IMR-90 (cell line): Measurements from ENCODE around the gene RASSF5. TPM values are rescaled to one million over a fixed set of nuclear protein-coding genes. Genes with fewer than 3 reads are reported as not detected.
A peak's percentile ranks its signal among the peaks of the same experiment; 100 is the strongest.

Experiments used
- ATAC-seq: fragments of 200-7000 bp; cut with Tn5 transposase; 2 replicates; pipeline ENCODE4 v1.9.1; 2020; ENCODE audit warnings: low read depth, mild to moderate bottlenecking, moderate library complexity
- BruUV-seq: library from RNA; stranded (reverse); fragments of 400-500 nt; replicated peaks from 2 replicates; lab custom pipeline; 2021; lab: Mats Ljungman, UMichigan
- CTCF ChIA-PET: fragments of 300-600 bp; formaldehyde crosslinking; extraction: SDS; loops from one replicate; lab custom pipeline; 2021; ENCODE audit warnings: antibody characterized with exemption; lab: Yijun Ruan, JAX
- POLR2A ChIA-PET: fragments of 300-600 bp; sonication (Branson Sonifier 250); formaldehyde crosslinking; loops from one replicate; lab custom pipeline; 2022; ENCODE audit warnings: antibody characterized with exemption; ENCODE audit not compliant: unreplicated experiment; lab: Charles Lee
- DNase-seq: peaks from one replicate; pipeline ENCODE4 v3.0.0; 2013
- H2AFZ ChIP-seq: replicated peaks from 2 replicates; pipeline ENCODE3; 2013; ENCODE audit warnings: low read length, mild to moderate bottlenecking; ENCODE audit not compliant: poor library complexity
- H2AK5ac ChIP-seq: 2 replicates; pipeline ENCODE4 v1.6.1; 2013; ENCODE audit warnings: low read depth, low read length, inconsistent platforms
- H2AK9ac ChIP-seq: replicated peaks from 2 replicates; pipeline ENCODE3; 2013; ENCODE audit warnings: mild to moderate bottlenecking, low read depth, low read length, moderate library complexity; ENCODE audit not compliant: poor library complexity
- H2BK120ac ChIP-seq: 2 replicates; pipeline ENCODE4 v1.6.1; 2013; ENCODE audit warnings: low read depth, low read length, inconsistent platforms
- H2BK15ac ChIP-seq: 3 replicates; pipeline ENCODE4 v1.6.1; 2013; ENCODE audit warnings: low read depth, low read length, inconsistent platforms
- H2BK20ac ChIP-seq: 2 replicates; pipeline ENCODE4 v1.6.1; 2013; ENCODE audit warnings: low read depth, mild to moderate bottlenecking, inconsistent platforms, low read length, moderate library complexity
- H2BK5ac ChIP-seq: 2 replicates; pipeline ENCODE4 v1.6.1; 2013; ENCODE audit warnings: mild to moderate bottlenecking, low read depth, low read length, inconsistent platforms; ENCODE audit not compliant: poor library complexity, severe bottlenecking
- H3K14ac ChIP-seq: replicated peaks from 2 replicates; pipeline ENCODE4 v1.6.1; 2013; ENCODE audit warnings: low read depth, low read length, inconsistent platforms
- H3K18ac ChIP-seq: 2 replicates; pipeline ENCODE4 v1.6.1; 2013; ENCODE audit warnings: low read depth, low read length, control low read depth
- H3K23ac ChIP-seq: 2 replicates; pipeline ENCODE4 v1.6.1; 2013; ENCODE audit warnings: low read depth, low read length, inconsistent platforms
- H3K27ac ChIP-seq: 2 replicates; pipeline ENCODE4 v1.5.1; 2013; ENCODE audit warnings: mild to moderate bottlenecking, control low read depth, low read length; ENCODE audit not compliant: insufficient read depth
- H3K27me3 ChIP-seq: 2 replicates; pipeline ENCODE4 v1.6.1; 2013; ENCODE audit warnings: low read length; ENCODE audit not compliant: control insufficient read depth, insufficient read depth
- H3K36me3 ChIP-seq: 2 replicates; pipeline ENCODE4 v1.6.1; 2013; ENCODE audit warnings: low read length, mixed read lengths; ENCODE audit not compliant: control insufficient read depth, insufficient read depth
- H3K4ac ChIP-seq: 2 replicates; pipeline ENCODE4 v1.6.1; 2013; ENCODE audit warnings: low read depth, low read length, inconsistent platforms
- H3K4me1 ChIP-seq: 2 replicates; pipeline ENCODE4 v1.6.1; 2013; ENCODE audit warnings: low read length, mixed read lengths; ENCODE audit not compliant: control insufficient read depth, insufficient read depth
- H3K4me2 ChIP-seq: 2 replicates; pipeline ENCODE4 v1.6.1; 2013; ENCODE audit warnings: low read depth, mild to moderate bottlenecking, control low read depth, low read length, moderate library complexity
- H3K4me3 ChIP-seq: 2 replicates; pipeline ENCODE4 v1.5.1; 2013; ENCODE audit warnings: low read depth, mild to moderate bottlenecking, control low read depth, low read length, moderate library complexity; ENCODE audit not compliant: insufficient read depth
- H3K56ac ChIP-seq: 2 replicates; pipeline ENCODE4 v1.6.1; 2013; ENCODE audit warnings: low read length, inconsistent platforms; ENCODE audit not compliant: insufficient read depth; ENCODE audit errors: extremely low read depth
- H3K79me1 ChIP-seq, 2 experiments: 2 replicates each; pipeline ENCODE4 v1.6.1; 2013; ENCODE audit warnings: low read length in 2 of 2, inconsistent platforms in 1 of 2, low read depth in 1 of 2
- H3K9ac ChIP-seq: 2 replicates; pipeline ENCODE4 v1.6.1; 2013; ENCODE audit warnings: low read depth, low read length, control low read depth
- H3K9me1 ChIP-seq: 2 replicates; pipeline ENCODE4 v1.6.1; 2013; ENCODE audit warnings: low read length, inconsistent platforms; ENCODE audit not compliant: insufficient read depth
- H3K9me3 ChIP-seq: 2 replicates; pipeline ENCODE4 v1.6.1; 2013; ENCODE audit warnings: low read length; ENCODE audit not compliant: control insufficient read depth, insufficient read depth
- H4K20me1 ChIP-seq: 2 replicates; pipeline ENCODE4 v1.6.1; 2013; ENCODE audit warnings: low read length, inconsistent platforms; ENCODE audit not compliant: insufficient read depth
- H4K5ac ChIP-seq: 2 replicates; pipeline ENCODE4 v1.6.1; 2013; ENCODE audit warnings: mild to moderate bottlenecking, low read depth, low read length, control low read depth
- H4K8ac ChIP-seq, 2 experiments: 2 replicates each; pipeline ENCODE4 v1.6.1; 2013; ENCODE audit warnings: low read depth in 2 of 2, low read length in 2 of 2, control low read depth in 1 of 2, inconsistent platforms in 1 of 2
- H4K91ac ChIP-seq: 2 replicates; pipeline ENCODE4 v1.6.1; 2013; ENCODE audit warnings: low read depth, low read length, inconsistent platforms; ENCODE audit not compliant: insufficient read depth
- BHLHE40 ChIP-seq: fragments of 150-350 bp; IDR thresholded peaks from 2 replicates; pipeline ENCODE4 v1.6.1; 2016; ENCODE audit warnings: mild to moderate bottlenecking, low read depth, low read length
- CEBPB ChIP-seq: IDR thresholded peaks from 2 replicates; pipeline ENCODE4 v1.6.1; 2012; ENCODE audit warnings: low read depth, low read length, improper control_type of control experiment
- CHD1 ChIP-seq: IDR thresholded peaks from 2 replicates; pipeline ENCODE4 v1.6.1; 2012; ENCODE audit warnings: low read depth, low read length, improper control_type of control experiment
- CTCF ChIP-seq: conservative IDR thresholded peaks from 2 replicates; pipeline ENCODE4 v1.5.1; 2012; ENCODE audit warnings: mild to moderate bottlenecking, low read depth, low read length, improper control_type of control experiment
- ELK1 ChIP-seq: fragments of 150-350 bp; IDR thresholded peaks from 2 replicates; pipeline ENCODE4 v1.6.1; 2016; ENCODE audit warnings: low read depth, mild to moderate bottlenecking, low read length, moderate library complexity, borderline replicate concordance
- FOS ChIP-seq: fragments of 150-350 bp; IDR thresholded peaks from 2 replicates; pipeline ENCODE4 v1.6.1; 2016; ENCODE audit warnings: low read depth, low read length
- MAFK ChIP-seq: IDR thresholded peaks from 2 replicates; pipeline ENCODE4 v1.6.1; 2012; ENCODE audit warnings: low read depth, low read length, improper control_type of control experiment
- MAZ ChIP-seq: IDR thresholded peaks from 2 replicates; pipeline ENCODE4 v1.6.1; 2012; ENCODE audit warnings: low read depth, mild to moderate bottlenecking, low read length, improper control_type of control experiment, moderate library complexity, borderline replicate concordance
- MXI1 ChIP-seq: IDR thresholded peaks from 2 replicates; pipeline ENCODE4 v1.6.1; 2012; ENCODE audit warnings: low read depth, mild to moderate bottlenecking, low read length, moderate library complexity, borderline replicate concordance
- NFE2L2 ChIP-seq: fragments of 150-350 bp; IDR thresholded peaks from 2 replicates; pipeline ENCODE4 v1.6.1; 2016; ENCODE audit warnings: low read depth, mild to moderate bottlenecking, low read length
- RAD21 ChIP-seq: IDR thresholded peaks from 2 replicates; pipeline ENCODE4 v1.6.1; 2012; ENCODE audit warnings: low read length, improper control_type of control experiment
- RCOR1 ChIP-seq: IDR thresholded peaks from 2 replicates; pipeline ENCODE4 v1.6.1; 2012; ENCODE audit warnings: mild to moderate bottlenecking, low read length, improper control_type of control experiment; ENCODE audit not compliant: insufficient replicate concordance
- RFX5 ChIP-seq: IDR thresholded peaks from 2 replicates; pipeline ENCODE4 v1.8.0; 2012; ENCODE audit warnings: low read depth, mild to moderate bottlenecking, low read length, moderate library complexity
- SMC3 ChIP-seq: fragments of 150-350 bp; IDR thresholded peaks from 2 replicates; pipeline ENCODE4 v1.6.1; 2016; ENCODE audit warnings: low read depth, mild to moderate bottlenecking, antibody characterized with exemption, low read length, moderate library complexity
- USF2 ChIP-seq: fragments of 150-350 bp; IDR thresholded peaks from 2 replicates; pipeline ENCODE4 v1.6.1; 2017; ENCODE audit warnings: mild to moderate bottlenecking, antibody characterized with exemption, low read length, low read depth
- WGBS, 2 experiments: methylation state at CpG; one replicate each; pipeline versions ENCODE4 v1.1.5 to v1.1.7; 2013; ENCODE audit warnings: missing lambda C conversion rate in 2 of 2; ENCODE audit not compliant: insufficient read length in 1 of 2; ENCODE audit errors: extremely low coverage in 2 of 2; 5-methylcytosine and 5-hydroxymethylcytosine counted together
- dilution Hi-C: fragments of 300-500 bp; cut with HindIII; formaldehyde crosslinking; loops from one replicate; pipeline ENCODE4 v1.14.3; 2018; ENCODE audit warnings: low sequenced_read_pairs; ENCODE audit not compliant: unreplicated experiment
- in situ Hi-C: fragments of 300-500 bp; cut with MboI; formaldehyde crosslinking; loops from 3 replicates; pipeline ENCODE4 v1.14.3; 2019; ENCODE audit warnings: low sequenced_read_pairs, inconsistent platforms, mixed read lengths
- intact Hi-C: fragments of 100-400 bp; cut with micrococcal nuclease; formaldehyde crosslinking; loops from 2 replicates; pipeline ENCODE4 v1.10.0; 2022
- polyA plus RNA-seq, 3 experiments: library from polyadenylated mRNA; depleted of rRNA; stranded (reverse); fragments of >200 nt; gene quantifications; 2 replicates each; pipeline ENCODE4 v1.2.3, GENCODE V29; 2012; ENCODE audit warnings: low replicate concordance in 1 of 3
- total RNA-seq: library from RNA; depleted of rRNA; stranded (reverse); fragments of >200 nt; gene quantifications from 2 replicates; pipeline ENCODE4 v1.2.3, GENCODE V29; 2012

The RASSF5 gene
- total and polyA plus RNA-seq, 2 of the 4 experiments (the other 2 are of a cell fraction): 0.18 to 1.1 TPM

GRCh38 chr1:206511362-206512057 lies 4.2 kb downstream of the RASSF5 start:
- no peak overlapping the region for H2BK5ac ChIP-seq
- 63% methylated on average over 4 of the region's 14 CpGs; no CpG with 5 or more reads in 1 of the 2 experiments for WGBS, 2 experiments
- no peak overlapping the region; the same call in 2 of the 3 replicates for H2BK15ac ChIP-seq
- H3K79me1 ChIP-seq: peaks cover 0 to 7% of the 10 kb centered on the region in 2 experiments; a peak in 1 of 4 replicates
- DNase-seq: no peak
- peak overlapping the region; percentile 10; the same call in 1 of the 2 replicates for H3K14ac ChIP-seq
- H3K4me3 ChIP-seq: no peak overlapping the region
- no peak overlapping the region for H3K27ac ChIP-seq
- peaks cover 10% of the 10 kb centered on the region; the same call in 1 of the 2 replicates for H3K9me1 ChIP-seq
- H2AK5ac ChIP-seq: no peak overlapping the region
- peak overlapping the region; percentile 65 for H2AFZ ChIP-seq
- ChIA-PET CTCF (no interaction called here), POLR2A (no interaction called here)
- H2BK120ac ChIP-seq: no peak overlapping the region
- no peak overlapping the region for H3K23ac ChIP-seq
- H3K9ac ChIP-seq: no peak overlapping the region; the same call in 1 of the 2 replicates
- in situ Hi-C loops: no loop called here
- H3K9me3 ChIP-seq: no peaks in the 10 kb centered on the region
- H3K56ac ChIP-seq: no peak overlapping the region
- intact Hi-C loops: no loop called here
- peak overlapping the region; percentile 20 for H3K4ac ChIP-seq
- dilution Hi-C loops: no loop called here
- H3K18ac ChIP-seq: no peak overlapping the region
- H4K20me1 ChIP-seq: no peaks in the 10 kb centered on the region
- H3K36me3 ChIP-seq: no peaks in the 10 kb centered on the region
- H4K8ac ChIP-seq: no peak overlapping the region
- ATAC-seq: no peak
- H3K4me1 ChIP-seq: peaks cover 25% of the 10 kb centered on the region
- no peaks in the 10 kb centered on the region for H3K27me3 ChIP-seq
- BruUV-seq: no TSS peak
- H4K5ac ChIP-seq: no peak overlapping the region
- peak overlapping the region; percentile 26; the same call in 1 of the 2 replicates for H2BK20ac ChIP-seq
- no peak overlapping the region for H4K91ac ChIP-seq
- no peak overlapping the region for H2AK9ac ChIP-seq
- no peak overlapping the region; the same call in 1 of the 2 replicates for H3K4me2 ChIP-seq
- no peak for TF ChIP-seq RCOR1
- no peak for TF ChIP-seq CHD1
- no peak for TF ChIP-seq MAZ
- no peak for TF ChIP-seq MAFK
- no peak for TF ChIP-seq RFX5
- TF ChIP-seq NFE2L2: no peak
- TF ChIP-seq CTCF: no peak
- no peak for TF ChIP-seq SMC3
- no peak for TF ChIP-seq USF2
- TF ChIP-seq ELK1: no peak
- no peak for TF ChIP-seq MXI1
- TF ChIP-seq CEBPB: no peak
- no peak for TF ChIP-seq FOS
- TF ChIP-seq BHLHE40: no peak
- no peak for TF ChIP-seq RAD21
